H9 (cell line): Measurements from ENCODE around the gene TBCK. TPM values are rescaled to one million over a fixed set of nuclear protein-coding genes. Genes with fewer than 3 reads are reported as not detected.

Experiments
- DNase-seq: peaks from one replicate; pipeline ENCODE4 v3.0.0-alpha.2; 2017
- H2AFZ ChIP-seq: one replicate; pipeline ENCODE4 v1.6.1; 2013; ENCODE audit warnings: mild to moderate bottlenecking, low read length, control low read depth, moderate library complexity
- H2AK5ac ChIP-seq: 2 replicates; pipeline ENCODE4 v1.6.1; 2013; ENCODE audit warnings: low read length, control low read depth, mixed read lengths; ENCODE audit not compliant: insufficient read length
- H2BK120ac ChIP-seq: one replicate; pipeline ENCODE4 v1.6.1; 2013; ENCODE audit warnings: low read depth, mild to moderate bottlenecking, low read length, control low read depth, inconsistent platforms; ENCODE audit not compliant: poor library complexity, severe bottlenecking
- H2BK12ac ChIP-seq: 2 replicates; pipeline ENCODE4 v1.6.1; 2013; ENCODE audit warnings: low read length, control low read depth, mixed read lengths, low read depth; ENCODE audit not compliant: insufficient read length
- H2BK15ac ChIP-seq: 2 replicates; pipeline ENCODE4 v1.6.1; 2013; ENCODE audit warnings: low read depth, low read length, control low read depth
- H2BK20ac ChIP-seq: one replicate; pipeline ENCODE4 v1.6.1; 2013; ENCODE audit warnings: low read depth, mild to moderate bottlenecking, low read length, control low read depth, inconsistent platforms; ENCODE audit not compliant: poor library complexity, severe bottlenecking
- H2BK5ac ChIP-seq: 2 replicates; pipeline ENCODE4 v1.6.1; 2013; ENCODE audit warnings: low read length, control low read depth, mixed read lengths; ENCODE audit not compliant: insufficient read length
- H3K14ac ChIP-seq: 2 replicates; pipeline ENCODE4 v1.6.1; 2013; ENCODE audit warnings: low read length, control low read depth; ENCODE audit not compliant: insufficient read depth
- H3K18ac ChIP-seq: 2 replicates; pipeline ENCODE4 v1.6.1; 2013; ENCODE audit warnings: low read depth, mild to moderate bottlenecking, mixed read lengths, low read length, control low read depth; ENCODE audit not compliant: insufficient read length
- H3K23ac ChIP-seq: 2 replicates; pipeline ENCODE4 v1.6.1; 2013; ENCODE audit warnings: low read length, control low read depth, mixed read lengths, low read depth; ENCODE audit not compliant: insufficient read length
- H3K23me2 ChIP-seq: 2 replicates; pipeline ENCODE4 v1.6.1; 2013; ENCODE audit warnings: low read depth, mild to moderate bottlenecking, mixed read lengths, low read length, control low read depth; ENCODE audit not compliant: insufficient read length, poor library complexity, severe bottlenecking
- H3K27ac ChIP-seq: 2 replicates; pipeline ENCODE4 v1.5.1; 2013; ENCODE audit warnings: low read length, control low read depth, mixed read lengths, low read depth; ENCODE audit not compliant: insufficient read length
- H3K27me3 ChIP-seq: 2 replicates; pipeline ENCODE4 v1.6.1; 2013; ENCODE audit warnings: low read length, control low read depth, inconsistent platforms; ENCODE audit not compliant: insufficient read depth
- H3K4ac ChIP-seq: 2 replicates; pipeline ENCODE4 v1.6.1; 2013; ENCODE audit warnings: low read depth, mild to moderate bottlenecking, control low read depth, inconsistent platforms, low read length, moderate library complexity
- H3K4me1 ChIP-seq: 2 replicates; pipeline ENCODE4 v1.6.1; 2013; ENCODE audit warnings: low read length, control low read depth, inconsistent platforms; ENCODE audit not compliant: insufficient read depth
- H3K4me2 ChIP-seq: 2 replicates; pipeline ENCODE4 v1.6.1; 2013; ENCODE audit warnings: low read length, control low read depth, mixed read lengths; ENCODE audit not compliant: insufficient read length, insufficient read depth
- H3K56ac ChIP-seq: 2 replicates; pipeline ENCODE4 v1.6.1; 2013; ENCODE audit warnings: low read depth, mild to moderate bottlenecking, mixed read lengths, low read length, control low read depth; ENCODE audit not compliant: insufficient read length
- H3K79me1 ChIP-seq: 2 replicates; pipeline ENCODE4 v1.6.1; 2013; ENCODE audit warnings: low read depth, mild to moderate bottlenecking, moderate library complexity, low read length, control low read depth, inconsistent platforms; ENCODE audit not compliant: insufficient read depth, poor library complexity, severe bottlenecking
- H3K79me2 ChIP-seq: 2 replicates; pipeline ENCODE4 v1.6.1; 2013; ENCODE audit warnings: low read length, control low read depth, inconsistent platforms; ENCODE audit not compliant: insufficient read depth
- H3K9ac ChIP-seq: 2 replicates; pipeline ENCODE4 v1.6.1; 2013; ENCODE audit warnings: low read length, control low read depth, mixed read lengths; ENCODE audit not compliant: insufficient read length; ENCODE audit errors: extremely low read depth
- H3K9me3 ChIP-seq: one replicate; pipeline ENCODE4 v1.6.1; 2013; ENCODE audit warnings: low read depth, low read length, inconsistent platforms; ENCODE audit not compliant: control insufficient read depth
- H3T11ph ChIP-seq: one replicate; pipeline ENCODE4 v1.6.1; 2013; ENCODE audit warnings: mild to moderate bottlenecking, low read length, control low read depth, inconsistent platforms
- H4K20me1 ChIP-seq: one replicate; pipeline ENCODE4 v1.6.1; 2013; ENCODE audit not compliant: control insufficient read depth, insufficient read length, insufficient read depth
- H4K5ac ChIP-seq: 2 replicates; pipeline ENCODE4 v1.6.1; 2013; ENCODE audit warnings: low read depth, mild to moderate bottlenecking, mixed read lengths, low read length, control low read depth; ENCODE audit not compliant: insufficient read length
- H4K8ac ChIP-seq: replicated peaks from 2 replicates; pipeline ENCODE4 v1.6.1; 2013; ENCODE audit warnings: low read length, control low read depth, mixed read lengths, low read depth; ENCODE audit not compliant: insufficient read length
- H4K91ac ChIP-seq: 2 replicates; pipeline ENCODE4 v1.6.1; 2013; ENCODE audit warnings: low read depth, mild to moderate bottlenecking, moderate library complexity, mixed read lengths, low read length, control low read depth; ENCODE audit not compliant: insufficient read length
- H3K27ac Mint-ChIP-seq, 3 experiments: 2 replicates in 2 of 3; 3 replicates in 1 of 3; pipeline ENCODE4 v1.8.0; 2020 to 2021; ENCODE audit warnings: mixed read lengths in 3 of 3, mild to moderate bottlenecking in 1 of 3, moderate library complexity in 1 of 3
- H3K27me3 Mint-ChIP-seq: 2 replicates; pipeline ENCODE4 v1.8.0; 2021; ENCODE audit warnings: low read depth, mild to moderate bottlenecking, moderate library complexity, mixed read lengths
- H3K36me3 Mint-ChIP-seq, 3 experiments: 2 replicates in 2 of 3; 3 replicates in 1 of 3; pipeline ENCODE4 v1.8.0; 2020 to 2021; ENCODE audit warnings: low read depth in 3 of 3, mixed read lengths in 3 of 3; ENCODE audit not compliant: insufficient read depth in 1 of 3
- H3K4me1 Mint-ChIP-seq, 2 experiments: 2 replicates each; pipeline ENCODE4 v1.8.0; 2020; ENCODE audit warnings: mixed read lengths in 2 of 2
- H3K4me3 Mint-ChIP-seq, 2 experiments: 2 replicates in 1 of 2; 3 replicates in 1 of 2; pipeline ENCODE4 v1.8.0; 2020 to 2021; ENCODE audit warnings: mild to moderate bottlenecking in 2 of 2, mixed read lengths in 2 of 2, moderate library complexity in 1 of 2
- H3K9me3 Mint-ChIP-seq, 2 experiments: 2 replicates in 1 of 2; 3 replicates in 1 of 2; pipeline ENCODE4 v1.8.0; 2020; ENCODE audit warnings: mild to moderate bottlenecking in 2 of 2, mixed read lengths in 2 of 2, moderate library complexity in 1 of 2
- total RNA-seq: library from RNA; stranded (reverse); gene quantifications from 2 replicates; pipeline ENCODE4 v1.2.1, GENCODE V29; 2021
- TF ChIP-seq, protein P1 (sequence below): fragments of 200-600 bp; sonication (generic); conservative IDR thresholded peaks from 3 replicates; pipeline ENCODE4 v1.8.0; 2021; ENCODE audit warnings: antibody characterized with exemption, mild to moderate bottlenecking

TBCK gene
- total RNA-seq, 1 experiment from 2014 or later, result 22.1 TPM

DNA sequence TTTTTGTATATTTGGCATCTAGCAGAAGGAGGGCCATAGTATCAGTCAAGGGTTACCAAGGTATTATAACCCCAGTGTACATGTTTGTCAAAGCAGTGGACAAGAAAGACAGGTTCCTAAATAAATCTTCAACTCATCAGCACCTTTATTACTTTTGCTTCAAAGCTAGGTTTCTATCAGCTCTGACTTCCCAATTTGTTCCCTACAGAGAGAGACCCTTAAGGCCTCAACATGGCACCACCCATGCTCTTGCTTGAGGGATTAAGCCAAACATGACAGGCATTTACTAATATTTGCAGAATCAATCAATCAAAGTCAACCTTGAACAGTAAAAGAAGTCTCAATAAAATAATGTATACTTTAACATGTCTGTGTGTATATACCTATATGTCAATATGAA lies 9.4 kb downstream of the TBCK start:
- Histone ChIP-seq H3K4me1 (no peaks in the 10 kb centered on the region), H4K20me1 (no peaks in the 10 kb centered on the region), H2BK120ac (no peak overlapping the region), H3K14ac (no peak overlapping the region), H3K79me2 (no peaks in the 10 kb centered on the region; the same call in 1 of the 2 replicates), H3K9me3 (no peaks in the 10 kb centered on the region), H3K4ac (no peak overlapping the region), H2BK5ac (no peak overlapping the region), H3K27me3 (no peaks in the 10 kb centered on the region), H2BK20ac (no peak overlapping the region), H4K91ac (no peak overlapping the region), H3K56ac (no peak overlapping the region), H2BK12ac (no peak overlapping the region), H4K5ac (no peak overlapping the region), H3K9ac (no peak overlapping the region), H2AFZ (no peak overlapping the region), H2AK5ac (no peak overlapping the region), H3K23me2 (no peaks in the 10 kb centered on the region), H3K23ac (no peak overlapping the region), H3K4me2 (no peak overlapping the region), H3K18ac (no peak overlapping the region), H2BK15ac (no peak overlapping the region), H3K27ac (no peak overlapping the region), H4K8ac (no peak overlapping the region), H3K79me1 (peaks cover 2% of the 10 kb centered on the region), H3T11ph (no peak overlapping the region)
- H3K4me1 Mint-ChIP-seq, result peaks cover 31 to 34% of the 10 kb centered on the region in 2 experiments
- no peak overlapping the region for H3K27ac Mint-ChIP-seq
- H3K36me3 Mint-ChIP-seq, result peaks cover 0 to 10% (median 4%) of the 10 kb centered on the region in 3 experiments; a peak in 5 of 7 replicates
- TF ChIP-seq, protein P1, sequence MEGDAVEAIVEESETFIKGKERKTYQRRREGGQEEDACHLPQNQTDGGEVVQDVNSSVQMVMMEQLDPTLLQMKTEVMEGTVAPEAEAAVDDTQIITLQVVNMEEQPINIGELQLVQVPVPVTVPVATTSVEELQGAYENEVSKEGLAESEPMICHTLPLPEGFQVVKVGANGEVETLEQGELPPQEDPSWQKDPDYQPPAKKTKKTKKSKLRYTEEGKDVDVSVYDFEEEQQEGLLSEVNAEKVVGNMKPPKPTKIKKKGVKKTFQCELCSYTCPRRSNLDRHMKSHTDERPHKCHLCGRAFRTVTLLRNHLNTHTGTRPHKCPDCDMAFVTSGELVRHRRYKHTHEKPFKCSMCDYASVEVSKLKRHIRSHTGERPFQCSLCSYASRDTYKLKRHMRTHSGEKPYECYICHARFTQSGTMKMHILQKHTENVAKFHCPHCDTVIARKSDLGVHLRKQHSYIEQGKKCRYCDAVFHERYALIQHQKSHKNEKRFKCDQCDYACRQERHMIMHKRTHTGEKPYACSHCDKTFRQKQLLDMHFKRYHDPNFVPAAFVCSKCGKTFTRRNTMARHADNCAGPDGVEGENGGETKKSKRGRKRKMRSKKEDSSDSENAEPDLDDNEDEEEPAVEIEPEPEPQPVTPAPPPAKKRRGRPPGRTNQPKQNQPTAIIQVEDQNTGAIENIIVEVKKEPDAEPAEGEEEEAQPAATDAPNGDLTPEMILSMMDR, result no peak
- no peak overlapping the region for H3K4me3 Mint-ChIP-seq
- H3K9me3 Mint-ChIP-seq, result no peaks in the 10 kb centered on the region
- no peaks in the 10 kb centered on the region for H3K27me3 Mint-ChIP-seq
- DNase-seq, result no peak
